HCT116 (cell line): ENCODE data around the gene CD247. TPM values are rescaled to one million over a fixed set of nuclear protein-coding genes. Genes with fewer than 3 reads are reported as not detected.

ENCODE experiments used
- ATAC-seq: fragments of 200-7000 bp; cut with Tn5 transposase; 2 replicates; pipeline ENCODE4 v1.9.1; 2020; ENCODE audit warnings: mild to moderate bottlenecking, moderate library complexity
- BruUV-seq: library from RNA; stranded (reverse); fragments of 400-500 nt; replicated peaks from 2 replicates; lab custom pipeline; 2021; lab: Mats Ljungman, UMichigan
- CTCF ChIA-PET: fragments of 300-600 bp; sonication (Branson Sonifier 250); formaldehyde crosslinking; loops from one replicate; lab custom pipeline; 2021; ENCODE audit warnings: antibody characterized with exemption; lab: Charles Lee
- POLR2A ChIA-PET: fragments of 300-600, 350-600 bp; sonication (Branson Sonifier 250); formaldehyde crosslinking; loops from one replicate; lab custom pipeline; 2021; ENCODE audit warnings: antibody characterized with exemption; lab: Charles Lee
- RAD21 ChIA-PET, 2 experiments: fragments of 300-600 bp; sonication (Branson Sonifier 250); formaldehyde crosslinking; loops; one replicate each; lab custom pipeline; 2023; ENCODE audit warnings: low total read pairs in 2 of 2; ENCODE audit not compliant: uncharacterized antibody in 2 of 2, unreplicated experiment in 2 of 2, low non-redundant PET in 1 of 2; lab: Charles Lee
- DNase-seq: peaks from one replicate; pipeline ENCODE4 v3.0.0-alpha.2; 2010; ENCODE audit warnings: low read depth, low spot score
- H2AFZ ChIP-seq: fragments of 200-600 bp; shearing (Covaris generic), sonication (generic); 2 replicates; pipeline ENCODE4 v1.6.1; 2017; ENCODE audit warnings: low read depth, mixed run types, mixed read lengths, antibody characterized with exemption, low read length; ENCODE audit not compliant: poor library complexity, severe bottlenecking
- H3K27ac ChIP-seq: 2 replicates; pipeline ENCODE4 v1.5.1; 2012; ENCODE audit warnings: low read depth, low read length
- H3K27me3 ChIP-seq: fragments of 200-600 bp; sonication (generic); 2 replicates; pipeline ENCODE4 v1.6.1; 2016; ENCODE audit warnings: mixed run types, low read length, mixed read lengths; ENCODE audit not compliant: insufficient read depth
- H3K36me3 ChIP-seq, 2 experiments: fragments of 200-500 bp in 1 of 2; fragments of 200-600 bp in 1 of 2; sonication (Bioruptor generic) in 1 of 2; sonication (generic) in 1 of 2; 2 replicates each; pipeline versions ENCODE4 v1.5.1 to v1.6.1; 2014 to 2016; ENCODE audit warnings: low read length in 2 of 2, inconsistent platforms in 1 of 2, mixed read lengths in 1 of 2, mixed run types in 1 of 2; ENCODE audit not compliant: insufficient read depth in 2 of 2, control insufficient read depth in 1 of 2
- H3K4me1 ChIP-seq, 2 experiments: fragments of 200-600 bp in 1 of 2; sonication (generic) in 1 of 2; 2 replicates each; pipeline versions ENCODE4 v1.5.1 to v1.6.1; 2012 to 2017; ENCODE audit warnings: low read length in 2 of 2, inconsistent platforms in 1 of 2, mild to moderate bottlenecking in 1 of 2, mixed read lengths in 1 of 2, mixed run types in 1 of 2, moderate library complexity in 1 of 2; ENCODE audit not compliant: insufficient read depth in 2 of 2, control insufficient read depth in 1 of 2
- H3K4me2 ChIP-seq: fragments of 200-600 bp; sonication (generic); 2 replicates; pipeline ENCODE4 v1.6.1; 2017; ENCODE audit warnings: mixed run types, low read length, mixed read lengths
- H3K4me3 ChIP-seq, 2 experiments: fragments of 200-600 bp in 1 of 2; sonication (generic) in 1 of 2; replicated peaks in 1 of 2; 2 replicates each; pipeline ENCODE4 v1.5.1; 2011 to 2016; ENCODE audit warnings: low read length in 2 of 2, control low read depth in 1 of 2, low read depth in 1 of 2, mild to moderate bottlenecking in 1 of 2, mixed read lengths in 1 of 2, mixed run types in 1 of 2
- H3K79me2 ChIP-seq: fragments of 200-600 bp; sonication (generic); 2 replicates; pipeline ENCODE4 v1.6.1; 2017; ENCODE audit warnings: mild to moderate bottlenecking, mixed run types, low read length, moderate library complexity, mixed read lengths; ENCODE audit not compliant: insufficient read depth
- H3K9ac ChIP-seq: fragments of 200-600 bp; sonication (generic); 2 replicates; pipeline ENCODE4 v1.6.1; 2016; ENCODE audit warnings: low read length, mixed read lengths
- H3K9me2 ChIP-seq: fragments of 200-600 bp; sonication (generic), shearing (Covaris generic); 2 replicates; pipeline ENCODE4 v1.6.1; 2017; ENCODE audit warnings: mixed run types, mild to moderate bottlenecking, moderate library complexity; ENCODE audit not compliant: insufficient read depth
- H3K9me3 ChIP-seq, 2 experiments: fragments of 200-500 bp in 1 of 2; fragments of 200-600 bp in 1 of 2; sonication (Bioruptor generic) in 1 of 2; sonication (generic) in 1 of 2; 2 replicates each; pipeline ENCODE4 v1.6.1; 2014 to 2017; ENCODE audit warnings: low read length in 2 of 2, mixed read lengths in 2 of 2, inconsistent platforms in 1 of 2, low read depth in 1 of 2, mild to moderate bottlenecking in 1 of 2, mixed run types in 1 of 2, moderate library complexity in 1 of 2; ENCODE audit not compliant: control insufficient read depth in 1 of 2, insufficient read depth in 1 of 2
- H4K20me1 ChIP-seq: fragments of 200-600 bp; sonication (generic), shearing (Covaris generic); 2 replicates; pipeline ENCODE4 v1.6.1; 2017; ENCODE audit warnings: mixed run types, mild to moderate bottlenecking, moderate library complexity; ENCODE audit not compliant: insufficient read depth
- CEBPB ChIP-seq: IDR thresholded peaks from 2 replicates; pipeline ENCODE4 v1.6.1; 2012; ENCODE audit warnings: low read depth
- EGR1 ChIP-seq: IDR thresholded peaks from 2 replicates; pipeline ENCODE4 v1.6.1; 2012; ENCODE audit warnings: low read depth
- ELF1 ChIP-seq: IDR thresholded peaks from 2 replicates; pipeline ENCODE4 v1.6.1; 2012; ENCODE audit warnings: low read depth, borderline replicate concordance
- EZH2 ChIP-seq: fragments of 200-600 bp; sonication (generic); IDR thresholded peaks from 2 replicates; pipeline ENCODE4 v1.6.1; 2017; ENCODE audit warnings: antibody characterized with exemption, mixed run types
- EZH2phosphoT487 ChIP-seq: fragments of 200-600 bp; IDR thresholded peaks from 2 replicates; pipeline ENCODE4 v1.6.1; 2018; ENCODE audit warnings: antibody characterized with exemption, borderline replicate concordance
- FOSL1 ChIP-seq: IDR thresholded peaks from 2 replicates; pipeline ENCODE4 v1.6.1; 2012; ENCODE audit warnings: low read depth
- JUND ChIP-seq: IDR thresholded peaks from 2 replicates; pipeline ENCODE4 v1.6.1; 2012
- POLR2A ChIP-seq: IDR thresholded peaks from 2 replicates; pipeline ENCODE4 v1.7.0; 2011; ENCODE audit warnings: borderline replicate concordance; ENCODE audit not compliant: insufficient read depth, insufficient read length; ENCODE audit errors: extremely low read depth
- RAD21 ChIP-seq: IDR thresholded peaks from 2 replicates; pipeline ENCODE4 v1.6.1; 2012; ENCODE audit warnings: low read depth, mild to moderate bottlenecking
- SIN3A ChIP-seq: IDR thresholded peaks from 2 replicates; pipeline ENCODE4 v1.6.1; 2012; ENCODE audit warnings: low read depth
- SP1 ChIP-seq: IDR thresholded peaks from 2 replicates; pipeline ENCODE4 v1.6.1; 2012; ENCODE audit warnings: low read depth
- SRF ChIP-seq: IDR thresholded peaks from 2 replicates; pipeline ENCODE4 v1.6.1; 2012; ENCODE audit warnings: low read depth
- YY1 ChIP-seq: IDR thresholded peaks from 2 replicates; pipeline ENCODE4 v1.6.1; 2011; ENCODE audit warnings: low read length, low read depth, moderate library complexity, mild to moderate bottlenecking; ENCODE audit not compliant: insufficient replicate concordance; ENCODE audit errors: extremely low read depth
- ZFX ChIP-seq: fragments of 450-650 bp; IDR thresholded peaks from 2 replicates; pipeline ENCODE4 v1.6.1; 2017
- ZNF274 ChIP-seq: fragments of 200-500 bp; sonication (Bioruptor generic); IDR thresholded peaks from 2 replicates; pipeline ENCODE4 v1.6.1; 2014; ENCODE audit warnings: mild to moderate bottlenecking, low read depth, low read length, inconsistent platforms
- intact Hi-C: fragments of 100-400 bp; cut with micrococcal nuclease; formaldehyde crosslinking; loops from 2 replicates; pipeline ENCODE4 v1.10.0; 2022
- total RNA-seq: library from RNA; stranded (reverse); gene quantifications from one replicate; pipeline ENCODE4 v1.2.1, GENCODE V29; 2021; ENCODE audit not compliant: unreplicated experiment
- TF ChIP-seq, protein P1 (sequence below): IDR thresholded peaks from 2 replicates; pipeline ENCODE4 v1.6.1; 2012; ENCODE audit warnings: low read depth
- TF ChIP-seq, protein P2 (sequence below): IDR thresholded peaks from 2 replicates; pipeline ENCODE4 v1.6.1; 2012
- TF ChIP-seq, protein P3 (sequence below): IDR thresholded peaks from 2 replicates; pipeline ENCODE4 v1.6.1; 2011; ENCODE audit warnings: mild to moderate bottlenecking, low read length, moderate library complexity; ENCODE audit not compliant: insufficient replicate concordance; ENCODE audit errors: extremely low read depth
- TF ChIP-seq, protein P4 (sequence below): IDR thresholded peaks from 2 replicates; pipeline ENCODE4 v1.6.1; 2012
- TF ChIP-seq, protein P5 (sequence below), 3 experiments: fragments of 200-600 bp in 1 of 3; sonication (generic) in 1 of 3; IDR thresholded peaks in 2 of 3; conservative IDR thresholded peaks in 1 of 3; 2 replicates each; pipeline ENCODE4 v1.5.1; 2012 to 2017; ENCODE audit warnings: low read depth in 2 of 3, low read length in 2 of 3, antibody characterized with exemption in 1 of 3, borderline replicate concordance in 1 of 3, control low read depth in 1 of 3, mild to moderate bottlenecking in 1 of 3, mixed read lengths in 1 of 3, mixed run types in 1 of 3, moderate library complexity in 1 of 3; ENCODE audit not compliant: insufficient read depth in 1 of 3

The CD247 gene
- total RNA-seq, 1 experiment from 2014 or later: 0.57 TPM

DNA sequence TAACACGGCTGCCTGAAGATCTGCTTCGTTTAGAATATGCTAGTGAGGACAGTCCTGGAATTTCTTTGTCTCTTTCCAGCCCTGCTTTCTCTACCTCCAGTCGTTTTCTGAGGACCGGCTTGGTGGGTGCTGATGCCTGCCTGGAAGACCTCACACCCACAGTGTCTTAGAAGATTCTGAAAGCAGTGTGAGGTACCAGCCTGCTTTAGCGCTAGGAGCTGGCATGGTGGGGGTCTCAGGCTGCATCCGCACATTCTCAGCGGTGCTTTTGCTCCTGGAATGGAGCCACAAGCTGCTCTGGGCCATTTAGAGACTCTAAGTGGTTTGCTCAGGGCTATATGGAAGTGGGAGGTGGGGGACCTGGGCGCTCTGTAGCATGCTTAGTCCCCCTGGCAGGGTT, 61.4 kb downstream of the CD247 start:
- Histone ChIP-seq H3K4me3 (no peak overlapping the region), H3K4me1 (peaks cover 3 to 16% of the 10 kb centered on the region in 2 experiments; a peak in 2 of 4 replicates), H2AFZ (no peak overlapping the region), H3K27ac (no peak overlapping the region), H3K36me3 (no peaks in the 10 kb centered on the region), H3K9me2 (no peaks in the 10 kb centered on the region), H3K9ac (no peak overlapping the region), H3K27me3 (no peaks in the 10 kb centered on the region), H3K79me2 (no peaks in the 10 kb centered on the region), H3K9me3 (no peaks in the 10 kb centered on the region), H3K4me2 (no peak overlapping the region), H4K20me1 (no peaks in the 10 kb centered on the region)
- ATAC-seq (no peak), DNase-seq (no peak)
- CTCF ChIA-PET: interaction anchor here (1.0 kb wide), 1 partner anchor 237 kb away, joined by 3 read pairs; no protein-coding TSS in a partner anchor
- TF ChIP-seq EZH2phosphoT487 (no peak), POLR2A (no peak), ELF1 (no peak), SRF (no peak), ZNF274 (no peak), SP1 (no peak), EZH2 (no peak), RAD21 (no peak), SIN3A (no peak), CEBPB (no peak), ZFX (no peak), JUND (no peak), FOSL1 (no peak), EGR1 (no peak), YY1 (no peak)
- TF ChIP-seq, protein P1, sequence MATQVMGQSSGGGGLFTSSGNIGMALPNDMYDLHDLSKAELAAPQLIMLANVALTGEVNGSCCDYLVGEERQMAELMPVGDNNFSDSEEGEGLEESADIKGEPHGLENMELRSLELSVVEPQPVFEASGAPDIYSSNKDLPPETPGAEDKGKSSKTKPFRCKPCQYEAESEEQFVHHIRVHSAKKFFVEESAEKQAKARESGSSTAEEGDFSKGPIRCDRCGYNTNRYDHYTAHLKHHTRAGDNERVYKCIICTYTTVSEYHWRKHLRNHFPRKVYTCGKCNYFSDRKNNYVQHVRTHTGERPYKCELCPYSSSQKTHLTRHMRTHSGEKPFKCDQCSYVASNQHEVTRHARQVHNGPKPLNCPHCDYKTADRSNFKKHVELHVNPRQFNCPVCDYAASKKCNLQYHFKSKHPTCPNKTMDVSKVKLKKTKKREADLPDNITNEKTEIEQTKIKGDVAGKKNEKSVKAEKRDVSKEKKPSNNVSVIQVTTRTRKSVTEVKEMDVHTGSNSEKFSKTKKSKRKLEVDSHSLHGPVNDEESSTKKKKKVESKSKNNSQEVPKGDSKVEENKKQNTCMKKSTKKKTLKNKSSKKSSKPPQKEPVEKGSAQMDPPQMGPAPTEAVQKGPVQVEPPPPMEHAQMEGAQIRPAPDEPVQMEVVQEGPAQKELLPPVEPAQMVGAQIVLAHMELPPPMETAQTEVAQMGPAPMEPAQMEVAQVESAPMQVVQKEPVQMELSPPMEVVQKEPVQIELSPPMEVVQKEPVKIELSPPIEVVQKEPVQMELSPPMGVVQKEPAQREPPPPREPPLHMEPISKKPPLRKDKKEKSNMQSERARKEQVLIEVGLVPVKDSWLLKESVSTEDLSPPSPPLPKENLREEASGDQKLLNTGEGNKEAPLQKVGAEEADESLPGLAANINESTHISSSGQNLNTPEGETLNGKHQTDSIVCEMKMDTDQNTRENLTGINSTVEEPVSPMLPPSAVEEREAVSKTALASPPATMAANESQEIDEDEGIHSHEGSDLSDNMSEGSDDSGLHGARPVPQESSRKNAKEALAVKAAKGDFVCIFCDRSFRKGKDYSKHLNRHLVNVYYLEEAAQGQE: no peak
- TF ChIP-seq, protein P2, sequence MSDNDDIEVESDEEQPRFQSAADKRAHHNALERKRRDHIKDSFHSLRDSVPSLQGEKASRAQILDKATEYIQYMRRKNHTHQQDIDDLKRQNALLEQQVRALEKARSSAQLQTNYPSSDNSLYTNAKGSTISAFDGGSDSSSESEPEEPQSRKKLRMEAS: no peak
- TF ChIP-seq, protein P3, sequence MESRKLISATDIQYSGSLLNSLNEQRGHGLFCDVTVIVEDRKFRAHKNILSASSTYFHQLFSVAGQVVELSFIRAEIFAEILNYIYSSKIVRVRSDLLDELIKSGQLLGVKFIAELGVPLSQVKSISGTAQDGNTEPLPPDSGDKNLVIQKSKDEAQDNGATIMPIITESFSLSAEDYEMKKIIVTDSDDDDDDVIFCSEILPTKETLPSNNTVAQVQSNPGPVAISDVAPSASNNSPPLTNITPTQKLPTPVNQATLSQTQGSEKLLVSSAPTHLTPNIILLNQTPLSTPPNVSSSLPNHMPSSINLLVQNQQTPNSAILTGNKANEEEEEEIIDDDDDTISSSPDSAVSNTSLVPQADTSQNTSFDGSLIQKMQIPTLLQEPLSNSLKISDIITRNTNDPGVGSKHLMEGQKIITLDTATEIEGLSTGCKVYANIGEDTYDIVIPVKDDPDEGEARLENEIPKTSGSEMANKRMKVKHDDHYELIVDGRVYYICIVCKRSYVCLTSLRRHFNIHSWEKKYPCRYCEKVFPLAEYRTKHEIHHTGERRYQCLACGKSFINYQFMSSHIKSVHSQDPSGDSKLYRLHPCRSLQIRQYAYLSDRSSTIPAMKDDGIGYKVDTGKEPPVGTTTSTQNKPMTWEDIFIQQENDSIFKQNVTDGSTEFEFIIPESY: no peak
- TF ChIP-seq, protein P4, sequence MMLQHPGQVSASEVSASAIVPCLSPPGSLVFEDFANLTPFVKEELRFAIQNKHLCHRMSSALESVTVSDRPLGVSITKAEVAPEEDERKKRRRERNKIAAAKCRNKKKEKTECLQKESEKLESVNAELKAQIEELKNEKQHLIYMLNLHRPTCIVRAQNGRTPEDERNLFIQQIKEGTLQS: no peak
- TF ChIP-seq, protein P5, sequence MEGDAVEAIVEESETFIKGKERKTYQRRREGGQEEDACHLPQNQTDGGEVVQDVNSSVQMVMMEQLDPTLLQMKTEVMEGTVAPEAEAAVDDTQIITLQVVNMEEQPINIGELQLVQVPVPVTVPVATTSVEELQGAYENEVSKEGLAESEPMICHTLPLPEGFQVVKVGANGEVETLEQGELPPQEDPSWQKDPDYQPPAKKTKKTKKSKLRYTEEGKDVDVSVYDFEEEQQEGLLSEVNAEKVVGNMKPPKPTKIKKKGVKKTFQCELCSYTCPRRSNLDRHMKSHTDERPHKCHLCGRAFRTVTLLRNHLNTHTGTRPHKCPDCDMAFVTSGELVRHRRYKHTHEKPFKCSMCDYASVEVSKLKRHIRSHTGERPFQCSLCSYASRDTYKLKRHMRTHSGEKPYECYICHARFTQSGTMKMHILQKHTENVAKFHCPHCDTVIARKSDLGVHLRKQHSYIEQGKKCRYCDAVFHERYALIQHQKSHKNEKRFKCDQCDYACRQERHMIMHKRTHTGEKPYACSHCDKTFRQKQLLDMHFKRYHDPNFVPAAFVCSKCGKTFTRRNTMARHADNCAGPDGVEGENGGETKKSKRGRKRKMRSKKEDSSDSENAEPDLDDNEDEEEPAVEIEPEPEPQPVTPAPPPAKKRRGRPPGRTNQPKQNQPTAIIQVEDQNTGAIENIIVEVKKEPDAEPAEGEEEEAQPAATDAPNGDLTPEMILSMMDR (IDR thresholded peaks at IDR 0.05 in 2 of 3, conservative IDR thresholded peaks at IDR 0.05 in 1 of 3; ENCODE audit: borderline replicate concordance in 1 of 3, insufficient read depth in 1 of 3, low read depth in 2 of 3, low read length in 2 of 3): no peak
- no TSS peak for BruUV-seq
- POLR2A ChIA-PET: no interaction called here
- intact Hi-C loops: no loop called here
- RAD21 ChIA-PET: interaction anchor here in 1 of 2 experiments (0.5 kb wide), 1 partner anchor 9 kb away, joined by 8 read pairs; no protein-coding TSS in a partner anchor
